Stomach (tissue), 9 donors: ENCODE measurements around the gene NEUROD1. TPM values are rescaled to one million over a fixed set of nuclear protein-coding genes. Genes with fewer than 3 reads are reported as not detected.

Experiments used
- DNase-seq, 2 donors: peaks; one replicate each; pipeline versions ENCODE4 v3.0.0 to v3.0.0-alpha.2; 2013 to 2019
- H3K27ac ChIP-seq, 5 donors: fragments of 200-600 bp in 4 of 5; sonication (generic) in 4 of 5; one replicate each; pipeline ENCODE4 v1.5.1; 2013 to 2019; ENCODE audit warnings: mild to moderate bottlenecking in 1 of 5, moderate library complexity in 1 of 5
- H3K27me3 ChIP-seq, 3 donors: fragments of 200-600 bp; sonication (generic); one replicate each; pipeline ENCODE4 v1.5.1; 2017 to 2019; ENCODE audit warnings: mixed run types in 1 of 3
- H3K36me3 ChIP-seq, 4 donors: fragments of 200-600 bp; sonication (generic); 1 replicate in 3 of 4; 2 replicates in 1 of 4; pipeline ENCODE4 v1.5.1; 2016 to 2019
- H3K4me1 ChIP-seq, 4 donors: fragments of 200-600 bp; sonication (generic); one replicate each; pipeline ENCODE4 v1.5.1; 2016 to 2019
- H3K4me3 ChIP-seq, 4 donors: fragments of 200-600 bp; sonication (generic) in 3 of 4; one replicate each; pipeline ENCODE4 v1.5.1; 2016 to 2019; ENCODE audit warnings: mild to moderate bottlenecking in 1 of 4
- H3K9me3 ChIP-seq, 4 donors: fragments of 200-600 bp; sonication (generic); one replicate each; pipeline ENCODE4 v1.5.1; 2016 to 2019
- CTCF ChIP-seq, 7 experiments: fragments of 450-650 bp in 4 of 7; fragments of 200-600 bp in 3 of 7; sonication (generic) in 3 of 7; IDR thresholded peaks; one replicate each; pipeline ENCODE4 v1.5.1; 2016 to 2019; ENCODE audit warnings: antibody characterized with exemption in 7 of 7, control low read depth in 2 of 7, mild to moderate bottlenecking in 1 of 7
- EP300 ChIP-seq: sonication (generic); formaldehyde crosslinking; IDR thresholded peaks from one replicate; pipeline ENCODE4 v1.6.1; 2017; ENCODE audit warnings: antibody characterized with exemption
- POLR2A ChIP-seq, 4 donors: fragments of 450-650 bp; IDR thresholded peaks; one replicate each; pipeline ENCODE4 v1.6.1; 2016; ENCODE audit warnings: antibody characterized with exemption in 4 of 4, control low read depth in 2 of 4, mild to moderate bottlenecking in 1 of 4, moderate library complexity in 1 of 4
- POLR2AphosphoS5 ChIP-seq, 3 donors: sonication (generic); formaldehyde crosslinking; IDR thresholded peaks; one replicate each; pipeline ENCODE4 v1.6.1; 2016; ENCODE audit warnings: antibody characterized with exemption in 3 of 3
- WGBS, 5 donors: extraction: QIAGEN DNeasy Blood & Tissue Kit in 3 of 5; methylation state at CpG; one replicate each; pipeline versions ENCODE4 v1.1.5 to v1.1.7; 2013 to 2018; 5-methylcytosine and 5-hydroxymethylcytosine counted together
- intact Hi-C: fragments of 100-400 bp; cut with DNase I; formaldehyde crosslinking; loops from one replicate; pipeline ENCODE4 v1.15.1; 2023; ENCODE audit warnings: low total_unique reads
- polyA plus RNA-seq, 3 donors: library from polyadenylated mRNA; stranded (reverse); fragments of 200-250 nt; gene quantifications; one replicate each; pipeline ENCODE4 v1.2.3, GENCODE V29; 2013
- total RNA-seq, 5 donors: library from RNA; depleted of rRNA; stranded (reverse); fragments of >200 nt; gene quantifications; one replicate each; pipeline versions ENCODE4 v1.1.0 to v1.2.3, GENCODE V29; 2014 to 2016
- donor health status: healthy with polysubstance abuse.
- donor health status: Bipolar disorder and iron deficiency.
- donor health status: healthy.

The NEUROD1 gene
- total and polyA plus RNA-seq, 8 donors: 0.55 to 3.6 (median 1.2) TPM; not detected in 3

- Histone ChIP-seq H3K27ac (no peak overlapping the region), H3K27me3 (peaks cover 37 to 90% (median 62%) of the 10 kb centered on the region in 3 donors), H3K4me1 (peaks cover 23 to 50% (median 39%) of the 10 kb centered on the region in 4 donors), H3K9me3 (no peaks in the 10 kb centered on the region), H3K4me3 (no peak overlapping the region), H3K36me3 (no peaks in the 10 kb centered on the region)
- peak in 1 of 2 donors; percentile 39 for DNase-seq
- 3 to 8% (median 6%) methylated on average over 21 of the region's 21 CpGs for WGBS, 5 donors
- intact Hi-C loops: no loop called here
- TF ChIP-seq EP300: no peak
- TF ChIP-seq CTCF (IDR thresholded peaks at IDR 0.05): no peak
- no peak for TF ChIP-seq POLR2A (IDR thresholded peaks at IDR 0.05)
- TF ChIP-seq POLR2AphosphoS5 (IDR thresholded peaks at IDR 0.05): no peak
Observed at GRCh38 chr2:181685150-181685688, 4.9 kb upstream of the NEUROD1 start.

GRCh38 chr2:181684454-181685149, 4.3 kb upstream of the NEUROD1 start:
- peak overlapping the region in 2 of 4 donors; percentile 13 to 45 for H3K4me3 ChIP-seq
- no peak overlapping the region for H3K27ac ChIP-seq
- H3K36me3 ChIP-seq: no peaks in the 10 kb centered on the region
- H3K27me3 ChIP-seq: peaks cover 38 to 92% (median 68%) of the 10 kb centered on the region in 3 donors
- intact Hi-C loops: no loop called here
- DNase-seq: no peak
- H3K4me1 ChIP-seq: peaks cover 23 to 53% (median 39%) of the 10 kb centered on the region in 4 donors
- 5 to 12% (median 11%) methylated on average over 25 to 26 of the region's 26 CpGs for WGBS, 5 donors
- H3K9me3 ChIP-seq: peaks cover 0 to 2% (median 0%) of the 10 kb centered on the region in 4 donors
- TF ChIP-seq POLR2AphosphoS5 (IDR thresholded peaks at IDR 0.05): no peak
- TF ChIP-seq POLR2A (IDR thresholded peaks at IDR 0.05): no peak
- no peak for TF ChIP-seq CTCF (IDR thresholded peaks at IDR 0.05)
- TF ChIP-seq EP300: no peak

GRCh38 chr2:181683518-181684453, 3.5 kb upstream of the NEUROD1 start:
- Histone ChIP-seq H3K36me3 (no peaks in the 10 kb centered on the region), H3K4me3 (peak overlapping the region; percentile 13 to 45 (median 23)), H3K9me3 (peaks cover 0 to 10% (median under 1%) of the 10 kb centered on the region in 4 donors), H3K27ac (no peak overlapping the region), H3K27me3 (peaks cover 46 to 95% (median 76%) of the 10 kb centered on the region in 3 donors), H3K4me1 (peaks cover 23 to 53% (median 39%) of the 10 kb centered on the region in 4 donors)
- intact Hi-C loops: no loop called here
- no peak for TF ChIP-seq POLR2AphosphoS5 (IDR thresholded peaks at IDR 0.05)
- no peak for TF ChIP-seq EP300
- TF ChIP-seq CTCF (IDR thresholded peaks at IDR 0.05): no peak
- no peak for TF ChIP-seq POLR2A (IDR thresholded peaks at IDR 0.05)
- WGBS, 5 donors: 2 to 5% (median 2%) methylated on average over 50 to 84 of the region's 85 CpGs
- DNase-seq: peak in 1 of 2 donors; percentile 43
